UCSD-AML1 (cell line): ENCODE results near the gene ZNRF3.

Experiments used
- DNase-seq: peaks from one replicate; lab custom pipeline; 2025; ENCODE audit not compliant: unreplicated experiment; lab: John Stamatoyannopoulos, UW

ZNRF3 gene

DNA sequence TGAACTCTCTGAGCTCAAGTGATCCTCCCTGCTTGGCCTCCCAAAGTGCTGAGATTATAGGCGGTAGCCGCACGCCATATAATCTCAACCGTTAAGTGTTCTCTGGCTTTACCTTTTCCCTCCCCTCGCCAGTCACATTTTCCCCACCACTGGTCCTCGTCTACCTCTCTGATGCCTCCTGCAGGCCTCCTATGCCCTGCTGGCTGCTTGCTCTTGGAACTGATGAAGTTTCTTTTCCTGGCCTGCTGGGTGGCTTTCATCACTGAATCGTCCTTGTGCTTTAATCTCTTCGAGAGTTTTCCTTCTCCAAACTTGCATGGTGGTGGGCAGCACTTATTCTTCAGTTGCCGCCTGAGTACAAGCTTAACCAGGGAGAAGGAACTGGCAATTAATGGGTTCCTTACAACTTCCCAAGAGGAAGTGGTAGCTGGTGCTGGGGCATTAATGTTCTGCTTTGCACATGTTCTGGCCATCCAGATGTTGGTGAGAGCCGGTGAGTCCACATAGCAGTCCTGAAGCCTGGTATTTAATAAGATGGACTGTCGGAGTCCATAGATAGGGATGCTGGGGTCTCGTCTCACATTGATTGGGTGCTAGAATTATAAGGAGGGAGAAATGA, 177.0 kb downstream of the ZNRF3 start:
- no peak for DNase-seq

DNA sequence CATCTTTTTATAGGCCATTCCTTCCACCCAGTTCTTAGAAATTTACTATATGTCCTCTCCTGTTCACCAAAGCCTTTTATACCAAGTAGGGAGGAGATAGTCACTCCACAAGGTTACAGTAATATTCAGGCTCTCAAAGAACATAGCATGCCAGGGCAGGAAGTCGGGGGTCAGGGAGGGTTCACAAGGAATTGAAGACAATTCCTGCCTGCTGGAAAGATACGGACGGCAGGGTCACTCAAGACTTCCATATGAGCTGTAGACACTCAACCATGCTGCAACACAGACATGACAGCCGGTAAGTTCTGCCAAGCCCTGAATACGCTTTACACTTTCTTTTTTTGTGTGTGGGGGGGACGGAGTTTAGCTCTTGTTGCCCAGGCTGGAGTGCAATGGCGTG, 177.6 kb downstream of the ZNRF3 start:
- no peak for DNase-seq

GRCh38 chr22:29061773-29062172, 178.4 kb downstream of the ZNRF3 start, which contains the start of gene C22orf31:
TSS of gene C22orf31 (minus strand) at chr22:29061831. CDS start at chr22:29061792, 39 bp downstream.
- no peak for DNase-seq

DNA sequence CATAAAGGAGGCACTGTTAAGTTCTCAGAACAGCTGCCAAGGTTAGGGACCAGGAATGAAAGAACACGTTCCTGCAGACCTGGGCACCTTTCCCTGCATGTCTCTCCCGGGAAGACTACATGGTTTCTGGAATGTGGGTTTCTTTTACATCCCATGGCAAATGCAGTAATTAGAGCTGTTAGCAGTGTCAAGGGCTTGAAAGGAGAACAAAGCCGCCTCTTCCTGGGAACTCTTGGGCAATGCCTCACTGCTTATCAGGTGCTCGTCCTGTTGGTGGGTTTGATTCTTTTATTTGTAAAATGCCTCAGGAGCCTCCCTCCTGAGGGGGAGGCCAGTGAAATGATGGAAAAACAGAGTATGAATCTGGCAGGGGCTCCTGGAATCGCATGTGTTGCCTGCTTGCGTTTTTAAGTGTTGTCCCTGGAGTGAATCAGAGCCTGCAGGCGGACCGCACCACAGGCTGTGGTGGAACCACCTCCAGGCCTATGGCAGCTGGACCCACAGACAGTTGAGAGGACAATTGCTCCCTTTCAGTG, 179.0 kb downstream of the ZNRF3 start:
- DNase-seq = no peak

DNA sequence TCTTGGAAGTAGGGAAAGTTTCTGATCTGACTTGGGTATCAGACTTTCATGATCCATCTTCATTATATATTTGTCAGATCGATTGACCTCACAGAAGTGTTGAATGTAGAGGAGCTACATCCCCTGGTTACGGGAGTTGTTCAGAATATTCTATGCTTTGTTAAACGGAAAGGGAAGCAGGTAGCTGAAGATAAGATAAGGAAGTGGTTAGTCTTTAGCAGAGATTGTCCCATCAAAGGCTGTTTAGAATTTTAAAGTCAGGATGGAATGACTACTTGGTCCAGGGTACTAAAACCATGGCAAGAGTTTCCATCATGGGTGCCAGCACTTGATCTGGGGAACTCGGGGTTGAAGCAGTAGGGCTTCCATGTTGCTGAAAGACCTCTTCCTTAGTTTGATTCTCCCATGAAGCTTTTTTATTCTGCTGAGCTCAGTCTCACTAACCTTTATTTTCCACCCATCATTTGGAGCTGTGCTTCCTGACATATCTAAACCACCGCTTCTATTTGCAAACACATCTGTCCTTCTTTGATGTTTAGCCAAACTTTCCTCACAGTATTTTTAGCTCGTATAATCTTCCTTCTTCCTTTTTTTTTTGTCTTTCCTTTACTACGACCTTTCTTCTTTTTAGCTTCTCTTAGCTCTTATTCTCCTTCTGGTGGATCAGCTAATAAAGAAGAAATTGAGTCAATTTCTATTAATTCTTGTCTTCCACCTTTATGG, 182.3 kb downstream of the ZNRF3 start:
- DNase-seq = no peak

DNA sequence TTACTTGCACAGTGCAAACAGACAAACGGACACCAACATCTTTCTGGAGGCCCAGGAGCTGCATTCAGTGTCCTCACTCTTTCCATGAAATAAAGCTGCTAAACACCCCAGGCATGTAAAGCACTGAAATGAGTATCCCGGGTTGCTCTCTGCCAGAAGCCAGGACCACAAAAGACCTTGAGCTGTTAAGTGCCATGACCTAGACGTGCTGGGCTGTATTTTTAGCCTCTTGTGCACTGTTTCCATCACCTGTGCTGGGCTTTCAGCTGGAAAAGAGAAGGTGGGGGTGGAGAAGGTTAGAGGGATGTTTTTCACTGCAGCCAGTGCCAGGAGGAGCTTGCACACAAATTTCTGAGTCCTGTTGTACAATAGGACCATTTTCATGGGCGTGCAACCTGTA, 186.1 kb downstream of the ZNRF3 start:
- DNase-seq = no peak

- DNase-seq = no peak
These were observed 187.1 kb downstream of the ZNRF3 start for GRCh38 chr22:29070490-29070889.

GRCh38 chr22:29071261-29072045, 188.1 kb downstream of the ZNRF3 start:
- no peak for DNase-seq

GRCh38 chr22:29072193-29072978, 189.0 kb downstream of the ZNRF3 start:
- peak; percentile 75 for DNase-seq

DNA sequence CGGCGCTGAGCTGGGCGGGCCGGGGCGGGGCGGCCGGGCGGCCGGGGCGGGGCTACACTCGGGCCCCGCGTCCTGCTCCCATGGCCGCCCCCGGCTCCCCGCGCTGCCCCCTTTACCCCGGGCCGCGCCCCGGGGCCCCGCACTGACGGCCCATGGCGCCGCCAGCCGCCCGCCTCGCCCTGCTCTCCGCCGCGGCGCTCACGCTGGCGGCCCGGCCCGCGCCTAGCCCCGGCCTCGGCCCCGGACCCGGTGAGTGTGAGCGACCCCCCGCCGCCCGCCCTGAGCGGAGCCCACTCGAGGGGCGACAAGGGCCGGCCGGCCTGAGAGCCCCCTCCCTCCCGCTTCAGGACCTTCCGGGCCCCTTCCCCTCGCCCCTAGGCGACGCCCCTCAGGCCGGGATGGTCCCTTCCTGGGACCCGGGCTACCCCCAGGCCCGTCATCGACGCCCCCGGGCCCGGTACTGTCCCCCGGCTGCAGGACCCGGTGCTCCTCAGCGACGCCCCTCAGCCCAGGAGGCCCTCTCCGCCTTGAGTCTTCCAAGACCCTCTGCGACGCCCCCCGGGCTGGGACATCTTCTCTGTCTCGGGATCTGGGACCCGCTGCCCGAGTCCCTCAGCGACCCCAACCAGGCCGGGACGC, 189.7 kb downstream of the ZNRF3 start, which contains the start of gene KREMEN1:
KREMEN1 (plus strand) TSS at position 57 of the 639 bp plus-strand sequence; CDS start at position 153, 96 bp downstream.
- no peak for DNase-seq

GRCh38 chr22:29073618-29074275, 190.4 kb downstream of the ZNRF3 start:
- DNase-seq = no peak

DNA sequence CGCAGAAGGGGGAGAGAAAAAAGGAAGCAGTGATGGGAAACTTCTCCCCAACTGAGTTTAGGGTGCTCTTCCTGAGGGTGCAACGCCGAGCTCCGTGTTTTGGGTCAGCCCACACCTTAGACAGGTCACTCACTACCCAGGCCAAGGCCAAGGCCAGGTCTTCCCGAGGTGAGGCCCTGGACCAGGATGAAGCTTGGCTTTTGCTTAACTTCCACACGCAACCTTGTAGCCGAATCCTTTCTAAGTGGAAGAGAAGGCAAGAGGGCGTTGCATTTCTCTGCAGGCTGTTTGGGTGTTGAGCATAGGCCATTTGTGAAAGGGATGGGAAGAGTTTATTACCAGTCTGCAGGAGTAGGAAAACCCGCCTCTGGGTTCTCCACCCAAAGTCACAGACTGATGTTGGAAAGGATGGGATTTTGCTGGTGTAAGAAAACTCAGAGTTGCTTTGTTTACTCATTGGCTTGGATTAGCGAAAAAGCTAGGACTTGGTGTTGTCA, 191.0 kb downstream of the ZNRF3 start:
- no peak for DNase-seq

GRCh38 chr22:29078036-29078868, 194.9 kb downstream of the ZNRF3 start:
- DNase-seq = no peak

DNA sequence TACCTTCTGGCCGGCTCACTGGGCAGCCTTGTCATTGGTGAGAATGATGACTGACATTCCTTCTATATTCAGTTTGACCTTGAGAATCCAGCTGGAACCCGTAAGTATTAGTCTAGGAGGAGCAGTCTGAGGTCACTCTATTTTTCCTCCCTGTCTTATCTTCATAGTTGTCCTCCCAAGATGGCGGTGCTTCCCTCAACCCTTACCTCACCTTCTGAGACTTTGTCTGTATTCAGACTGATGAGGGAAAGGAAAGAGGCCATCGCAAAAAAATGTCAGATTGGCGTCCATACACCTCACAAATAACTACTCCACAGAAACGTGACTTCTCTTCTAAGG, 195.5 kb downstream of the ZNRF3 start:
- no peak for DNase-seq

GRCh38 chr22:29079218-29079901, 196.0 kb downstream of the ZNRF3 start:
- no peak for DNase-seq

- DNase-seq = no peak
These were observed 197.0 kb downstream of the ZNRF3 start for GRCh38 chr22:29080106-29080975.

DNA sequence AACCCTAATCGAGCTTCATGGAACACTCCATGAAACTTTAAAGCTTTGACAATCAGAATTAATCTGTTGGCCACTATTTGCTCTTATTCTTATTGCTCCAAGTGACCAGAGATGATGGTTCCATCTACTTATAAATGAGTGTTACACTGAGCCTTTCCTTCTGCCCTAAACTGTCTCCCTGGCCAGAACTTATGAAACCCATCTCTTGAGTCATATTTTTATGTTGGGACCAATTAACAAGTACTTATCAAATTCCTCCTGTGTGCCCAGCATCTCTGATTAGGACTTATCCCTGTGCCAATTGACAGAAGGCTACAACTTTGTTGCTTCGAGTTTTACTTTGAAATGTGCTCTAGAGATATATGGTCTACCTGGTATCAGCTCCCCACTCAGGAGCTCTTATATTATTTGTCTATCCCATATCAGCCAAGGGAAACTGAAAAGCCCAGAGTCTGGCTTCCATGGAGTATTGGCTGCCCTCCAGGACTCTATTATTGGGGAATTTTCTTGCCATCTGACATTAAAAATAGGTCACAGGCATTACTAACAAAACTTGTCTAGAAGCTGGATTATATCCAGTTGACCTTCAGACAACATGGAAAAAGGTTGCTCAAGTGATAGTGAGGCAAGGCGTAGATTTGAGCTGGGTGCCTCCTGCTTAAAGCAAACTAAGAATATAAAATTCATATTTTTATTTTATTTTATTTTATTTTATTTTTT, 198.3 kb downstream of the ZNRF3 start:
- no peak for DNase-seq
